Activated naive CD8-positive, alpha-beta T cell (primary cell): Measurements from ENCODE around the gene DPP4.

ENCODE experiments used
- H3K27ac Mint-ChIP-seq: one replicate; pipeline ENCODE4 v1.8.0; 2021; ENCODE audit warnings: mixed read lengths
- H3K27me3 Mint-ChIP-seq: one replicate; pipeline ENCODE4 v1.8.0; 2021; ENCODE audit warnings: mixed read lengths
- H3K36me3 Mint-ChIP-seq: one replicate; pipeline ENCODE4 v1.8.0; 2021; ENCODE audit warnings: mixed read lengths
- H3K4me1 Mint-ChIP-seq: one replicate; pipeline ENCODE4 v1.8.0; 2021; ENCODE audit warnings: low read depth, mixed read lengths
- H3K4me3 Mint-ChIP-seq: one replicate; pipeline ENCODE4 v1.8.0; 2021; ENCODE audit warnings: mild to moderate bottlenecking, mixed read lengths
- H3K9me3 Mint-ChIP-seq: one replicate; pipeline ENCODE4 v1.8.0; 2021; ENCODE audit warnings: low read depth, mixed read lengths

The DPP4 gene

DNA sequence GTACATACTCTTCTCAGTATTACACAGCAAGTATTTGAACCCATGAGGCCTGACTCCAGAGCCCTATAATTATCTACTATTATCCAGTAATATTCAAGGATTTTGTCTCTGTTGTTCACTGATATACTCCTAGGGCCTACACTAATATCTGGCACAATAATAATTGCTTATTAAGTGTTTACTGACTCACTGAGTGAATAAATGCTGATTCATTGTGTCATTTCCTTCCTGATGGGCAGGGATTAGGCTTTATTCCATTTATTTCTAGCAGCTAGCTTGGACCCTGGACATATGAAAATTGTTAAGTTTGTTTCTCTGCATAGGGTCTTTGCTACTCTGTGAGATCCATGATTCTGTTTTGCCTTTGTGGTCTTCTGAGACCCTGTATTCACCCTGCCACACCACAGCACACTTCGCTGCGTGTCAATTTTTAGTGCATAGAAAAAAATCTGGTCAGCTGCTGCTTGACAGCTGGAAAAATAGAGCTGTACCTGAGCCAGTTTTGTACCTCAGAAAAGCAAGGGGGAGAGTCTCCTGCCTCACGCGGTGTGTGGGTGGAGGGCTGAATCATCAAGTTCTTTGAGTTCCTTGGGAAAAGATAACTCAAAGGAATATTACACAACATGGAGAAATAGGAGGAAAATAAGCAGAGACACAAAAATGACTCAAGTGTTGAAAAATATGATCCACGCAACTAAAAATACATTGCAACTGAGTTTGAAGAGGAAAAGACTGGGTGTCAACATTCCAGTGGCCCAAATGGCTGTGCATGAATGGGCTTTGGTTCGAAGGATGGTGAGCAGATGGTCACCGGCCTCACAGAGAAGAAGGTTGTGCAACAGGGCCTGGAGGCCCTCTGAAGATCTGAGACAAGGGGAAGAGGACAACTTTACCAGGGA lies 18.9 kb upstream of the DPP4 start:
- no peak overlapping the region for H3K4me3 Mint-ChIP-seq
- H3K27me3 Mint-ChIP-seq: no peaks in the 10 kb centered on the region
- H3K27ac Mint-ChIP-seq: no peak overlapping the region
- H3K4me1 Mint-ChIP-seq: peaks cover 9% of the 10 kb centered on the region
- H3K36me3 Mint-ChIP-seq: no peaks in the 10 kb centered on the region
- H3K9me3 Mint-ChIP-seq: peaks cover 4% of the 10 kb centered on the region

DNA sequence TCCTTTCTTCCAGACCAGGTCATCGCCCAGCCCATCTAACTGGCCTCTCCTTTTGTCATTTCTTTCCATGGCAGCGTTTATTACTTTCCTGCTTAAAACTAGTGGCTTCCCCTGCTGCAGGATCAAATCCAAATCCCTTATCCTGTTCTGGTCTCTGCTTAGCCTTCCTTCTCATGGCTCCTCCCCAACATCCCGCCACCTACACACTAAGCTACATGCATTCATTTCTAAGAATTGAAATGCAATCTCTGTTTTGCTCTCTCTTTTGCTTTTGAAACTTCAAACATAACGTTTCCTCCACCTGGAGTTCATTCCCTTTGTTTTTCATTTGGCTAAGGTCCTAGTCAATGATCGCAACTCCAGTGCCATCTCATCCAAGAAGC lies 18.0 kb upstream of the DPP4 start:
- Mint-ChIP-seq H3K36me3 (no peaks in the 10 kb centered on the region), H3K9me3 (peaks cover 4% of the 10 kb centered on the region), H3K4me1 (peaks cover 9% of the 10 kb centered on the region), H3K27ac (no peak overlapping the region), H3K4me3 (no peak overlapping the region), H3K27me3 (no peaks in the 10 kb centered on the region)

DNA sequence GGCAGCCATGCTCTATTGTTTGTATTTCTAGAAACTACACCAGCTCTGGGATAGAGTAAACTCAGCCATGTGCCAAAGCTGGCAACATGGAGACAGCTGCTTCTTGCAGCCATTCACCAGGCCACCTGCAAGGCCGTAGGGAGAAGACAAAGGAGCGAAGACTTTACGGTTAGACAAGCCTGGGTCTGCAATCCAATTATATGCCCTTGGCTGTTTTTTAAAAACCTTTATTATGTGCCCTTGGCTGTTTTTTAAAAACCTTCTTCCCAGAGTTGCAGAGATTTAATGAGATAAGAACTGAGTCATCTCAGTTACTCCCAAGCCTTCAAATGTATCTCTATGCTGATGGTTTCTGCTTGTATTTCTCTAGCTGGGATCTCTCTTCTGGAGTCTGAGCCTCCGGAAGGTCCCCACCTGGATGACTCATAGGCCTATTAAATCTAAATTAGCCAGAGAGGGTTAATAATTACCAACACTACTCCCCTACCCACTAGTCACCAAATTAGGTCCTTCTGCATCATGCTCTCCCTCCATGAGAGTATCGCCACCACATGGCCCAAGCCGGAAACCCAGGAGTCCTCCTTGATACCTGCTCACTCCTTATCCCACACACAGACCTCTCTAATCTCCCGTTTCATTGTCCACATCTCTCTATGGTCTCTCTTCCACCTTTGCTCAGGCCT lies 17.5 kb upstream of the DPP4 start:
- Mint-ChIP-seq H3K9me3 (peaks cover 4% of the 10 kb centered on the region), H3K36me3 (no peaks in the 10 kb centered on the region), H3K4me3 (no peak overlapping the region), H3K4me1 (peaks cover 9% of the 10 kb centered on the region), H3K27me3 (no peaks in the 10 kb centered on the region), H3K27ac (no peak overlapping the region)

DNA sequence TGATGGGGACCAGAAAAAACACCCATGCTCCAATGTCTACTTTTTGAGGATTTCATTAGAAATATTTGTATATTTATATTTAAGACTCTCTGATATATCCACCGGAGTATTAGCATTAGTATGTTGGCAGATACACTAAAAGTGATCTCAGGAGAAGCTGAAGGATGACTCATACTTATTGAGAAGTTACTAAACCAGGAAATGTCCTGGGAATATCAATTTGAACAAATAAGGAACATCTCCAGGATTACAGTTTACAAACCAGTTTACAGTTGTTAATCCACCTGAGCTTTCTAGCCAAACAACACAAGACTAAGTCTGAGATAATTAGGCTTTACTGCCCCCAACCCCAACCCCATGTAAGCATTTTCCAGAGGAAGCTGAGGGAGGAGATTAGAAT lies 16.1 kb upstream of the DPP4 start:
- no peak overlapping the region for H3K4me3 Mint-ChIP-seq
- no peak overlapping the region for H3K27ac Mint-ChIP-seq
- H3K36me3 Mint-ChIP-seq: no peaks in the 10 kb centered on the region
- H3K4me1 Mint-ChIP-seq: peaks cover 9% of the 10 kb centered on the region
- peaks cover 4% of the 10 kb centered on the region for H3K9me3 Mint-ChIP-seq
- H3K27me3 Mint-ChIP-seq: no peaks in the 10 kb centered on the region

DNA sequence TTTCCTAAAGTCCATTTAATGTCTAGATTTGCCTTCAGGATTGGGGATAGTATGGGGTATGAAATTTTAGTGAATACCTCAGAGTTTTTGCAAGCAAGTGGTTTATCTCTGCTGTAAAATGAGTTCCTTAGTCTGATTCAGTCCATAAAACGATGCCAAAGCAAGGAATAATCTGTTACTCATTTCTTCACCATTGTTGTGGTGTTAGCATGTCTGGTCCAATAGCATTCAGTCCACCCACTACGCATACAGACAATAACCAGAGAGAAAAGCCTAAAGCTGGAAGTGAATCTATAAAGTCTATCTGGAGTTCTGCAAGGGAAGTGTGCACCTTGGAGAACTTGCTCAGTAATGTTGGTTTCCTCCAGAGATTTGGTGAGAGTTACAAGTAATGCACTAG lies 12.9 kb upstream of the DPP4 start:
- peaks cover 7% of the 10 kb centered on the region for H3K4me1 Mint-ChIP-seq

DNA sequence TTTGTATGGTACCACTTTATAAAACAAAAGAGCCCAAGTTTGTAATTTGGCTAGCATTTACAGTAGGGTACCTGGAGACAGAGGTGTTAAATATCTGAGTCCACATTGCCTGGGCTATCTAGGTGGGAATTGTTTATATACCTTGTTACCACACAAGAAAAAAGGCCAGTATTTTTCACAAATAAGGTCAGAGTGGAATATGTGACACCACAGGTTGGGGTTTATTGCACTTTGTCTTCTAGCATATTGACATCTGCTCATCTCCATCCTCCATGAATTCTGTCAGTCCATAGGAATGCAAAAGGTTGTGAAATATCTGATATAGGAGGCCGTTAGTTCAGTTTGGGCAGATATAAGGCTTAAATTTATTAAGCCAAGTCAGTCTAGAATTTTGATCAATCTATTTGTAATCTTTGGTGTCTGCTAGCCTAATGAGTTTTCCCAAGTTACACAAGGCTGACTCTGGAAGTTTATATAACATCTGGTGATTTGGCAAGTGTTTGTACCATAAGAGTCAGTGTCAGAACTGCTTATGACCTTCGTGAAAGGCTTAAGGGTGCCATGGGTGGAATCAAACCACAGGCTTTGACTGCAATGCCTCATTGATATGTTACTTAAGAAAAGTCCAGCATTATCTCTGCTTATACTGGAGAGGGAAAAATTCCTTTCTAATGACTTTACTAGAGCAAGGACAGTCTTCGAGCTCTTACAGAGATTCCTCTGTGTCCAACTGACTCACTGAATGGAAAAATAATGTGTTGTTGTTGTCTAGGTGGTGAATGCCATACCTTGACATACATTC lies 11.3 kb upstream of the DPP4 start:
- peaks cover 2% of the 10 kb centered on the region for H3K36me3 Mint-ChIP-seq
- peaks cover 4% of the 10 kb centered on the region for H3K9me3 Mint-ChIP-seq
- H3K27ac Mint-ChIP-seq: no peak overlapping the region
- peaks cover 5% of the 10 kb centered on the region for H3K4me1 Mint-ChIP-seq
- no peaks in the 10 kb centered on the region for H3K27me3 Mint-ChIP-seq
- H3K4me3 Mint-ChIP-seq: no peak overlapping the region

More for the DNA sequence above, 12.9 kb upstream of the DPP4 start:
- Mint-ChIP-seq H3K27me3 (no peaks in the 10 kb centered on the region), H3K27ac (no peak overlapping the region), H3K9me3 (peaks cover 4% of the 10 kb centered on the region), H3K4me3 (no peak overlapping the region), H3K36me3 (peaks cover 2% of the 10 kb centered on the region)

DNA sequence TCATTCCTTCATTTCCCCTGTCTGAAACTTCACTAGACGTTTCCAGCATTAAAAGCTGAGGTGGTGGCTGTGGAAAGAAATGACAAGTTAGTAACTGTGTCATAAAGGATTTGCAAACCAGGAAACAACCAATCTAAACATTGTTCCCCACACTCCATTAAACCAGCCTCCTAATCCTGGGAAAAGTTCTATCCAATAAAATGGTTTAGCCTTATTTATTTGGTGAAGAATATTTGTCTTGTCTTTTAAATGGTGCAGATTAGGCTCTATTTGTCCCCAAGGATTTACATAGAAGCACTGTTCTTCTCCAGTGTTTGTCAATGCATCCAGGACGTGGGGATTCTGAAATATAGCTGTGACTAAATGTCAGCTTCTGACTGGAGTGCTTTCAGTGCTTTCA lies 10.5 kb upstream of the DPP4 start:
- no peaks in the 10 kb centered on the region for H3K27me3 Mint-ChIP-seq
- peaks cover 4% of the 10 kb centered on the region for H3K9me3 Mint-ChIP-seq
- peaks cover 5% of the 10 kb centered on the region for H3K36me3 Mint-ChIP-seq
- no peak overlapping the region for H3K27ac Mint-ChIP-seq
- H3K4me3 Mint-ChIP-seq: no peak overlapping the region
- H3K4me1 Mint-ChIP-seq: peaks cover 2% of the 10 kb centered on the region

DNA sequence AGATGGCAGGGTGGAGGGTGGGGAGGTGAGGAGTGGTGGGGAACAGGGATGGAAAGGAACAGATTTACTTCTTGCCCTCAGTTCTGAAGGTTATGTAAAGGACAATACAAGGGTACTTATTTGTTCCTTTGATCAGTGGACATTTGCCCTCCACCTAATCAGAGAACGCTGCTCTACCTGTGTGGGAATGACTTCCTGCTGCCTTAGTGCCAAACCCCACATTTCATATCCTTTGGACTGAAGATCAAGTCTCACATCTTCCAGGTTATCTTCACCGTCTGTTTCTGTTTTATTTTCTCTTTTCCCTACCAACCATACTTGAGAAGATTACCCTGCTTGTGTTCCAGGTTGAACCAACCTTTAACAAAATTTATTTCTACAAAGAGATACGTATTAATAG lies 8.7 kb upstream of the DPP4 start:
- Mint-ChIP-seq H3K27ac (no peak overlapping the region), H3K4me3 (no peak overlapping the region), H3K9me3 (peaks cover 5% of the 10 kb centered on the region), H3K27me3 (no peaks in the 10 kb centered on the region), H3K4me1 (no peaks in the 10 kb centered on the region), H3K36me3 (peaks cover 14% of the 10 kb centered on the region)

DNA sequence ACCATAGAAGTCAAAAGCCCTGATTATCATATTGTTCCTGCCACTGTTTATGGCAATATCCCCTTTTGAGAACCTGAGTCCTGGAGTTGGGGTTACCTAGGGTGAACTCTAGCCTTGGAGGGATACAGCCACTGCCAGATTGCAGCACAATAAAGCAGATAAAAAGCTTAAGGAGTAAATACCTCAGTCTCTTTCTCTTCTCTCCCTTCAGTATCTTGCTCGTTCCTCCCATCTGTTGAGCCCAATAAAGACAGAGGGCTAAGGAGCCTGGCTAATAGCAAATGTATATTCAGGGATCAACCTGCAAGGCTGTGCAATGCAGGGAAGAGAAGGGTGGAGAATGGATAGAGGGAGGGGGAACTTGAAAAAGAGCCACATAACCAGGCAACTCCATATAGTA lies 8.0 kb upstream of the DPP4 start:
- Mint-ChIP-seq H3K4me1 (no peaks in the 10 kb centered on the region), H3K27me3 (no peaks in the 10 kb centered on the region), H3K27ac (no peak overlapping the region), H3K36me3 (peaks cover 18% of the 10 kb centered on the region), H3K9me3 (peaks cover 5% of the 10 kb centered on the region), H3K4me3 (no peak overlapping the region)

DNA sequence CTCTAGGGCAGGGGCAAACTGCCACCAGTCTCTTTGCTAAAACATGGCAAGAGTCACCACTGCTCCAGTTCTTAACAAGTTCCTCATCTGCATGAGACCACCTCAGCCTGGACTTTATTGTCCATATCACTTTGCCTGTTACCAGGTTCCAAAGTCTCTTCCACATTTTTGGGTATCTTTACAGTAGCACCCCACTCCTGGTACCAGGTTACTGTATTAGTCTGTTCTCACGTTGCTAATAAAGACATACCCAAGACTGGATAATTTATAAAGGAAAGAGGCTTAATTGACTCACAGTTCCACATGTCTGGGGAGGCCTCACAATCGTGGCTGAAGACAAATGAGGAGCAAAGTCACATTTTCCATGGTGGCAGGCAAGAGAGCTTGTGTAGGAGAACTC lies 5.5 kb upstream of the DPP4 start:
- peaks cover 19% of the 10 kb centered on the region for H3K36me3 Mint-ChIP-seq
- H3K27ac Mint-ChIP-seq: no peak overlapping the region
- H3K9me3 Mint-ChIP-seq: peaks cover 5% of the 10 kb centered on the region
- H3K4me3 Mint-ChIP-seq: no peak overlapping the region
- peaks cover 11% of the 10 kb centered on the region for H3K4me1 Mint-ChIP-seq
- no peaks in the 10 kb centered on the region for H3K27me3 Mint-ChIP-seq

DNA sequence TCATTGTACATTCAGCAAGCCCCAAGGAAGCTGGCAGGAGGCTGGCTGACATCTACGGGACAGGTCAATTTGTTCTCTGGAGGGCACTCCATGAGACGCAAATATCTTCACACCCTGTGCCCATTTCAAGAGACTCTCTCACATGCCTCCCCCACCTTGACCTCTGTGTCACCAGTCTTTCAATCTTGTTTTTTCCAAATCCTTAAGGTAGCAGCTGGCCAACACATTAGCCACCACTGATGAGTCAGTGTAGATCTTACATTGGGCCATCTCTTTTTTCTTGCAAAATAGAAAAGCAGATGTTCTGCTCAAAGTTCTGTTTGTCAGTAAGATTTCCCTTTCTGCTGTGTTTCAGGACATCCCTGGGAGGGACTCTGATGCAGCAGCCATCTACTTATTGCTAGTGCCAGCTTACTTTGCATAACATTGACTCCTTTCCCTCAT lies 1.7 kb upstream of the DPP4 start:
- Mint-ChIP-seq H3K36me3 (peaks cover 20% of the 10 kb centered on the region), H3K4me1 (peaks cover 41% of the 10 kb centered on the region), H3K27me3 (no peaks in the 10 kb centered on the region), H3K4me3 (peak overlapping the region; percentile 89), H3K9me3 (peaks cover 5% of the 10 kb centered on the region), H3K27ac (no peak overlapping the region)

DNA sequence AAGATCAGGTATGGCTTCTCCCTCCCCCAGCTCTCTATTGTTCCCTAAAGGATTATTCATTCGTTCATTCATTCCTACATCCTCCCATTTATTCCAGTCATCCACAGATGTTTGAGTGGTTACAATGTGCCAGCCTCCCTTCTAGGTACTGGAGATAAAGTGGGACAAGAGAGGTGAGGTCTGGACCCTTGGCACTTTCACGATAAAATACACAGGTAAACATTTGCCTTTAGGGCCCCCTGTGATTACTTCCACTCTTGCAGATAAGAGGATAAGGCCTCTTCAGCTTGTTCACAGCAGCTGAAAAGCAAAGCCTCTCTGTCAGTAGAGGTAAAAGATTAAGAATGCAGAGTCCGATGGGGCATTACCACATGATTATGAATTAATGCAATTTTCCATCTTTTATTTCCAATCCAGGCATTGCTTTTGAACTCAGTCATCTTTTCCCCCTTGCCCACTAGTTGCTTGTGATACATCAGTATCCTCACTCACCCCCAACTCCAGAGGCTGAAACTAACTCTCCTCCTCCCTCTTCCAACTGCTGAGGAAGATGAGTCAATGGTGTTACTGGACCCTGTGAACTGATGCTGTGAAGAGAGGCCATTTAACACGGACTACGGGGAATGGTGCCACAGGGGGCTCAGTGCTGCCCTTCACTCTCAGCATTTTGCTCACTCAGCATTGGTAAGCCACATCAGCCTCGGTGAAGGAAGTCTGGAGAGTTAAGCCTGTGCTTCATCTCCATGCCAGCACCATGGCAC lies 1.1 kb upstream of the DPP4 start:
- Mint-ChIP-seq H3K9me3 (peaks cover 5% of the 10 kb centered on the region), H3K4me3 (peak overlapping the region; percentile 89), H3K27ac (peak overlapping the region; percentile 90), H3K4me1 (peaks cover 47% of the 10 kb centered on the region), H3K36me3 (peaks cover 20% of the 10 kb centered on the region), H3K27me3 (no peaks in the 10 kb centered on the region)

DNA sequence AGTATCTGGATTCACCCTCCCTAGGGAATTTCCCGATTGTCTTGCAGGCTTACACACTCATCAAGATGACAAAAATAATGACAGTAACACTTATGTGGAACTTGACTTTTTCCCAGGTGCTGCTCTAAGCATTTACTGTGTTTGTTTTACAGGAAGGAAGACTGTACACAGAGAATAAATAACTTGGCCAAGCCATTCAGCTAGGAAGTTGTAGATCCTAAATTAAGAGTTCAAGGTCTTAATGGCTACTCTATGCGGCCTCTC lies 549 bp upstream of the DPP4 start:
- H3K9me3 Mint-ChIP-seq: peaks cover 3% of the 10 kb centered on the region
- no peaks in the 10 kb centered on the region for H3K27me3 Mint-ChIP-seq
- H3K36me3 Mint-ChIP-seq: peaks cover 18% of the 10 kb centered on the region
- H3K27ac Mint-ChIP-seq: peak overlapping the region; percentile 90
- peaks cover 48% of the 10 kb centered on the region for H3K4me1 Mint-ChIP-seq
- H3K4me3 Mint-ChIP-seq: peak overlapping the region; percentile 89

DNA sequence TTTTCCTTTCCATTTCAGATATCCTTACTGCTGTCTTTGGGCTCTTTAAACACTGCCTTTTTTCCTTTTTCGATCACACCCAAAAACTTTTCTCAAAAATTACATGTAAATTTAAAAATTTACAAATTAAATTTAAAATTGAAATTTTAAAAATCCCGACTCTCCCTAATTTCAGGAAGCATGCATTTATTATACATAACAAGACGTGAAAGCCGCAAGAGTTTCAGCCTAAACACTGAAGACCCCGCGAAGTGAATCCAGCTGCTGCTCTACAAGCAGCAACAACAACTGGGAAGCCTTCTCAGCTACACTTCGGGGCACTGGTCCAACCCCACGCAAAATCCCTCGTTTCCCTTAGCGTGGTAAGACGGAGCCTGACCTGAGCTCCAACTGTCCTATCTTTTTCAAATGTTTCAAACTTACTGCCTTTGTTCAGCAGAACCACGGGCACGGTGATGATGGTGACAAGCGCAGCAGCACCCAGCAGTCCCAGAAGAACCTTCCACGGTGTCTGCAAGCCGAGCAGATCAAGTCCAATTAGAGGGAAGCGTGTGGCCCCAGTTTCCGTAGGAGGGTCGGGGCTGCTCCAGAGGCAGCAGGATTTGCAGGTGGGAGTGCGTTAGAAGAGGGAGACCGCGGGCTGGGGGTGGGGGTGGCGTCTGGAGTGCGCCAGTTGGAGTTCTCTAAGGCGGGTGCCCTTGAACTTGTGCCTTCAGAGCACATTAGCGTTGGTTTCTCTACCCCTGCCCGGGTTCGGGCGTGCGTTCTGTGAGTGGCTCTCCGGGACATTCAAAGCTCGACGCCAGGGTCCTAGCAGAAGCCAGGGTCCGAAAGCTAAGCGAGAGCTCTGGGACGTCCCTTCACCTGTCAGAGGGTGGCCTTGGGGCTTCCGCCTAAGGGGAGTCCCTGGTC lies 783 bp downstream of the DPP4 start:
- H3K27me3 Mint-ChIP-seq: no peaks in the 10 kb centered on the region
- peak overlapping the region; percentile 98 for H3K4me3 Mint-ChIP-seq
- H3K36me3 Mint-ChIP-seq: peaks cover 15% of the 10 kb centered on the region
- H3K27ac Mint-ChIP-seq: peak overlapping the region; percentile 97
- no peaks in the 10 kb centered on the region for H3K9me3 Mint-ChIP-seq
- H3K4me1 Mint-ChIP-seq: peaks cover 56% of the 10 kb centered on the region
